ENCODE measurements around the gene MLC1.

DNA sequence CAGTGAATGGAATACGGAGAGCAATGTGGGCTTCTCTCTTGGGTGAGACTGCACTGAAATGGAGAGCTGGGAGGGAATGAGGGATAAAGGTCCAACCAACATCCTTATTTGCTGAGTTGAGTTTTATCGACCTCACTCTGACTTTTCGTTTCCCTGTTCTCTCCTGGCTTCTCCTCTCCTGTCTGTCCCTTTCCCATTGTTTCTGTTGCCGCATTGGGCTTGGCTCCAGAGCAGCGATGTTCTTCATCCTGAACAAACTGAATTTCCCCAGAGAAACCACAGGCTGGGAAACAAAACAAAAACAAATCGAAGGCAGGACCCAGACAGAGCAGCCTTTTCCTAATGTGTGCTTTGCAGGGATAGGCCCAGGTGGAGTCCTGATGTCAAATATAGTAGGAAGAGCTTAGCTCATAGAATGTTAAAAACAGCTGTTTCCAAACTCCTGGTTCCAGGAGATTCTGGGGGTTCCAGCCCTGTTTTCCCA, 34.6 kb upstream of the MLC1 start:
- TF ChIP-seq EP300 (IDR thresholded peaks at IDR 0.05) (no peak), POLR2A (IDR thresholded peaks at IDR 0.05) (no peak)
- TF ChIP-seq, protein P1, sequence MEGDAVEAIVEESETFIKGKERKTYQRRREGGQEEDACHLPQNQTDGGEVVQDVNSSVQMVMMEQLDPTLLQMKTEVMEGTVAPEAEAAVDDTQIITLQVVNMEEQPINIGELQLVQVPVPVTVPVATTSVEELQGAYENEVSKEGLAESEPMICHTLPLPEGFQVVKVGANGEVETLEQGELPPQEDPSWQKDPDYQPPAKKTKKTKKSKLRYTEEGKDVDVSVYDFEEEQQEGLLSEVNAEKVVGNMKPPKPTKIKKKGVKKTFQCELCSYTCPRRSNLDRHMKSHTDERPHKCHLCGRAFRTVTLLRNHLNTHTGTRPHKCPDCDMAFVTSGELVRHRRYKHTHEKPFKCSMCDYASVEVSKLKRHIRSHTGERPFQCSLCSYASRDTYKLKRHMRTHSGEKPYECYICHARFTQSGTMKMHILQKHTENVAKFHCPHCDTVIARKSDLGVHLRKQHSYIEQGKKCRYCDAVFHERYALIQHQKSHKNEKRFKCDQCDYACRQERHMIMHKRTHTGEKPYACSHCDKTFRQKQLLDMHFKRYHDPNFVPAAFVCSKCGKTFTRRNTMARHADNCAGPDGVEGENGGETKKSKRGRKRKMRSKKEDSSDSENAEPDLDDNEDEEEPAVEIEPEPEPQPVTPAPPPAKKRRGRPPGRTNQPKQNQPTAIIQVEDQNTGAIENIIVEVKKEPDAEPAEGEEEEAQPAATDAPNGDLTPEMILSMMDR (IDR thresholded peaks at IDR 0.05) = no peak

All from gastroesophageal sphincter (tissue), 3 donors.